Measurements from ENCODE around the gene ZSCAN30.

DNA sequence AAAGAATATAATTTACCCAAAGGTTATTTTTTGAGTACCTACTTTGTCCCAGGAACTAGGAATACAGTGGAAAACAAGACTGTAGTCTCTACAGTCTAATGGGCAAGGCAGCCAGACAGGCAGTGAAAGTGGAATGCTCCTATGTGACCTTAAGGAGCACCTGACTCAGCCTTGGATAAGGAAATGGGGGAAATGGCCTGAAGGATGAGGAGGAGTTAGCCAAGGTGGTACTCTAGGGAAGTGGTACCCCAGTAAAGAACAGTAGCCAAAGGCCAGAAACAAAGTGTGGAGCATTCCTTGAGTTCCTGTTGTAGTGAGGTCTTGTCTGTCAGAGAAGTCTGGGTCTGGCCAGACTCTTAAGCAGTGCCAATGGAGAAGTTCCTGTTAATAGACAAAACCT lies 43.2 kb downstream of the ZSCAN30 start:
- TF ChIP-seq, protein P1, sequence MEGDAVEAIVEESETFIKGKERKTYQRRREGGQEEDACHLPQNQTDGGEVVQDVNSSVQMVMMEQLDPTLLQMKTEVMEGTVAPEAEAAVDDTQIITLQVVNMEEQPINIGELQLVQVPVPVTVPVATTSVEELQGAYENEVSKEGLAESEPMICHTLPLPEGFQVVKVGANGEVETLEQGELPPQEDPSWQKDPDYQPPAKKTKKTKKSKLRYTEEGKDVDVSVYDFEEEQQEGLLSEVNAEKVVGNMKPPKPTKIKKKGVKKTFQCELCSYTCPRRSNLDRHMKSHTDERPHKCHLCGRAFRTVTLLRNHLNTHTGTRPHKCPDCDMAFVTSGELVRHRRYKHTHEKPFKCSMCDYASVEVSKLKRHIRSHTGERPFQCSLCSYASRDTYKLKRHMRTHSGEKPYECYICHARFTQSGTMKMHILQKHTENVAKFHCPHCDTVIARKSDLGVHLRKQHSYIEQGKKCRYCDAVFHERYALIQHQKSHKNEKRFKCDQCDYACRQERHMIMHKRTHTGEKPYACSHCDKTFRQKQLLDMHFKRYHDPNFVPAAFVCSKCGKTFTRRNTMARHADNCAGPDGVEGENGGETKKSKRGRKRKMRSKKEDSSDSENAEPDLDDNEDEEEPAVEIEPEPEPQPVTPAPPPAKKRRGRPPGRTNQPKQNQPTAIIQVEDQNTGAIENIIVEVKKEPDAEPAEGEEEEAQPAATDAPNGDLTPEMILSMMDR (conservative IDR thresholded peaks at IDR 0.05): no peak
- no peak for TF ChIP-seq ZFX (IDR thresholded peaks at IDR 0.05)

Measured in C4-2B (cell line).